ENCODE results near the gene ZXDC. TPM values are rescaled to one million over a fixed set of nuclear protein-coding genes. Genes with fewer than 3 reads are reported as not detected.
A peak's percentile ranks its signal among the peaks of the same experiment; 100 is the strongest.

The ZXDC gene
- total RNA-seq, 1 donor from 2014 or later, result 25.4 TPM

DNA sequence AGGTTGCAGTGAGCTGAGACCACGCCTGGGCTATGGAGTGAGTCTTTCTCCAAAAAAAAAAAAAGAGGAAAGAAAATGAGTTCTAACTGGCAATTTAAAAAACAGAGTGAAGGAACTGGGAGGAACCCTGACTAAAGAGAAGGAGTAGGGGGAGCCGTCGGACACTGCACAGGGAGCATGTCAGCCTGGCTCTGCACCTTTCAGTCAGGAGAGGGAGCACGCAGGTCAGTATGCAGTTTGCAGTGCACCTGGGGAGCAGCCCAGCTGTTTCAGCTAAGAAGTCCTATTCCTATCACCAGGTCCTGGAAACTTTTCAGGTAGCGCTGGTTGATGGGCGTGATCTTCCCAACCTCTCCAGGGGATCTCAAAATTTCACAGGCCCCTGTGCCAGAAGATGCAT is 14.9 kb upstream of the ZXDC start:
- H3K4me3 Mint-ChIP-seq (ENCODE audit: unreplicated experiment), result no peak overlapping the region
- H3K9me3 Mint-ChIP-seq (ENCODE audit: unreplicated experiment), result no peaks in the 10 kb centered on the region
- no peaks in the 10 kb centered on the region for H3K36me3 Mint-ChIP-seq (ENCODE audit: low read depth, unreplicated experiment)
- peaks cover 14% of the 10 kb centered on the region for H3K4me1 Mint-ChIP-seq (ENCODE audit: unreplicated experiment)
- H3K27me3 Mint-ChIP-seq (ENCODE audit: unreplicated experiment), result peaks cover 10% of the 10 kb centered on the region
- DNase-seq (ENCODE audit: low spot score), result no peak
- no peak overlapping the region for H3K27ac Mint-ChIP-seq (ENCODE audit: unreplicated experiment)
- TF ChIP-seq, protein P1, sequence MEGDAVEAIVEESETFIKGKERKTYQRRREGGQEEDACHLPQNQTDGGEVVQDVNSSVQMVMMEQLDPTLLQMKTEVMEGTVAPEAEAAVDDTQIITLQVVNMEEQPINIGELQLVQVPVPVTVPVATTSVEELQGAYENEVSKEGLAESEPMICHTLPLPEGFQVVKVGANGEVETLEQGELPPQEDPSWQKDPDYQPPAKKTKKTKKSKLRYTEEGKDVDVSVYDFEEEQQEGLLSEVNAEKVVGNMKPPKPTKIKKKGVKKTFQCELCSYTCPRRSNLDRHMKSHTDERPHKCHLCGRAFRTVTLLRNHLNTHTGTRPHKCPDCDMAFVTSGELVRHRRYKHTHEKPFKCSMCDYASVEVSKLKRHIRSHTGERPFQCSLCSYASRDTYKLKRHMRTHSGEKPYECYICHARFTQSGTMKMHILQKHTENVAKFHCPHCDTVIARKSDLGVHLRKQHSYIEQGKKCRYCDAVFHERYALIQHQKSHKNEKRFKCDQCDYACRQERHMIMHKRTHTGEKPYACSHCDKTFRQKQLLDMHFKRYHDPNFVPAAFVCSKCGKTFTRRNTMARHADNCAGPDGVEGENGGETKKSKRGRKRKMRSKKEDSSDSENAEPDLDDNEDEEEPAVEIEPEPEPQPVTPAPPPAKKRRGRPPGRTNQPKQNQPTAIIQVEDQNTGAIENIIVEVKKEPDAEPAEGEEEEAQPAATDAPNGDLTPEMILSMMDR (IDR thresholded peaks at IDR 0.05; ENCODE audit: unreplicated experiment), result no peak

DNA sequence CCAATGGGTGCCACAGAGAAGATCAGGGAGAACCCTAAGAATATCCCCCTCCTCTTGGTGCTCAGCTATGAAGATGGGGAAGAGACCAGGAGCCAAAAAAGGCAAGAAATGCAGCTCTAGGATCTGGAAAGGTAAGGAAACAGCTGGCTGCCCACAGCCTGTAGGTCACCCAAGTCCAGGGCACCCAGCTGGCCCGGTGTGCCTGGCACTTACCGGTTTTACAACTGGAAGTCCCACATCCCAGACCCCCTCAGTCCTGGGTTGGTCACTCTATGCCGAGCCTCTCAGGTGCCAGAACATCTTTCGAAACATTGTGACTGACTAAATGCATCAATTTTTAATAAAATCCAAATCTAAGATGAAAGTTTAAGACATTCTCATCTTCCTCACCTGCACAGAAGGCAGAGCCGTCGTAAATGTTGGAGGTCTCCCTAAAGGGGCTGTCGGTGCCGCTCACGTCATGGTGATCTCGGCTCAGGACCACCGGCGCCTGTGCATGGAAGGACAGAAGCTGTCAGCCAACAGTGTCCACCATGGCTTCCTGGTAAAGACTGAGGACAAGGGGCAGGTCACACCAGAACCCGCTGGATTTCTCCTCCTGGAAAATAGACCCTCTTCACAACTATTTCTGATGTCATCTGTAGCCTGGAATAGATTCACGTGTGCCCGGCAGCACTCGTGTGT is 13.3 kb upstream of the ZXDC start:
- no peak for DNase-seq (ENCODE audit: low spot score)

DNA sequence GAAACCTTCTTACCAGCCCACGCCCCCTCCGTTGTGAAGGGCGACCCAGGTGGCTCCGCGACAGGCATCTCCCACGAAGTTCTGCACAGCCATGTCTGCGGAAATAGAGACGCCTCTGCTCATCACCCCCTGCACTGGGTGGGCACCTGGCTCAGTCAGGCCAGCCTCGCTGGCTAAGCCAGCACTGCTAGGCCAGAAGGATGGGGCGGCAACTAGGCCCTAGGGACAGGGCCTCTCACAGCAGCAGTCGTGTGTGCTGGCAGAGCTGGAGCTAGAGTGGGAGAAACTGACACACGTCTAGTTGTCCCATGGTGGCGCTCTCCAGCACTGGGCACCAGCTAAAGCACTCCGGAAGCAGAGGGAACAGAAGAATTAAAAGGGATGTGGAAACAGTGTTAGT is 12.5 kb upstream of the ZXDC start:
- Mint-ChIP-seq H3K27me3 (ENCODE audit: unreplicated experiment) (peaks cover 10% of the 10 kb centered on the region), H3K36me3 (ENCODE audit: low read depth, unreplicated experiment) (peaks cover 4% of the 10 kb centered on the region), H3K27ac (ENCODE audit: unreplicated experiment) (no peak overlapping the region), H3K4me3 (ENCODE audit: unreplicated experiment) (no peak overlapping the region), H3K9me3 (ENCODE audit: unreplicated experiment) (no peaks in the 10 kb centered on the region), H3K4me1 (ENCODE audit: unreplicated experiment) (peaks cover 14% of the 10 kb centered on the region)
- TF ChIP-seq, protein P1 (IDR thresholded peaks at IDR 0.05; ENCODE audit: unreplicated experiment), result no peak
- DNase-seq (ENCODE audit: low spot score), result no peak

More for the DNA sequence above, 13.3 kb upstream of the ZXDC start:
- H3K27me3 Mint-ChIP-seq (ENCODE audit: unreplicated experiment), result peaks cover 7% of the 10 kb centered on the region
- TF ChIP-seq, protein P1 (IDR thresholded peaks at IDR 0.05; ENCODE audit: unreplicated experiment), result no peak
- H3K9me3 Mint-ChIP-seq (ENCODE audit: unreplicated experiment), result no peaks in the 10 kb centered on the region
- H3K4me3 Mint-ChIP-seq (ENCODE audit: unreplicated experiment), result no peak overlapping the region
- H3K27ac Mint-ChIP-seq (ENCODE audit: unreplicated experiment), result no peak overlapping the region
- H3K4me1 Mint-ChIP-seq (ENCODE audit: unreplicated experiment), result peaks cover 14% of the 10 kb centered on the region
- H3K36me3 Mint-ChIP-seq (ENCODE audit: low read depth, unreplicated experiment), result peaks cover 4% of the 10 kb centered on the region

DNA sequence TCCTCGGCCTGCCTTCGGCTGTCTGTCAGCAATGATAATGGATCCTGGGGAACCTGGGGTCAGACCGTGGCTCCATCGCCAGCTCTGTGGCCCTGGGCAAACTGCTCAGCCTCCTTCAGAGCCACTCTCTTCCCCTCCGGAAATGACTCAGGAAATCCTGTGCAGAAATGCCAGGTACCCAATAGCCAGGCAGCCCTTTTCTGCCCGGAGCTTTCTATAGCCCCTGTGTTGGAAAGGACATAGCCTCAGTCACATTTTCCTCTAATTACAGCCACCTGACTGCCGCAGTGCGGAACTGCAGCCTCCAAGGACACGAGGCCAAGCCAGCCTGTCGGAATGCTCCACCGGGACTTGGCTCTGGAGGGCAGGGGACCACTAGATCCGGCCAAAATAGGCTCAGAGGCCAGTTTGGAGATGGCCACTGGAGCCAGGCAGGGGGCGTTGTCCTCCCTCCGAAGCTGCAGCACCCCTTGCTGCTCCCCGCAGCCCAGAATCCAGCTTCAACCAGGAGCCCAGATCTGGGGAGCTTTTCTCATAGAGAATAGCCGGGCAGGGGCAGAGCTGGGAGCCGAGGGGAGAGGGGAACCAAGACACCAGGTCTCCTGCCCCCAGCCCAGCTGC is 11.6 kb upstream of the ZXDC start:
- DNase-seq (ENCODE audit: low spot score), result peak; percentile 54
- H3K9me3 Mint-ChIP-seq (ENCODE audit: unreplicated experiment), result no peaks in the 10 kb centered on the region
- peaks cover 4% of the 10 kb centered on the region for H3K36me3 Mint-ChIP-seq (ENCODE audit: low read depth, unreplicated experiment)
- TF ChIP-seq, protein P1 (IDR thresholded peaks at IDR 0.05; ENCODE audit: unreplicated experiment), result no peak
- H3K27me3 Mint-ChIP-seq (ENCODE audit: unreplicated experiment), result peaks cover 11% of the 10 kb centered on the region
- peaks cover 14% of the 10 kb centered on the region for H3K4me1 Mint-ChIP-seq (ENCODE audit: unreplicated experiment)
- no peak overlapping the region for H3K4me3 Mint-ChIP-seq (ENCODE audit: unreplicated experiment)
- peak overlapping the region; percentile 66 for H3K27ac Mint-ChIP-seq (ENCODE audit: unreplicated experiment)

DNA sequence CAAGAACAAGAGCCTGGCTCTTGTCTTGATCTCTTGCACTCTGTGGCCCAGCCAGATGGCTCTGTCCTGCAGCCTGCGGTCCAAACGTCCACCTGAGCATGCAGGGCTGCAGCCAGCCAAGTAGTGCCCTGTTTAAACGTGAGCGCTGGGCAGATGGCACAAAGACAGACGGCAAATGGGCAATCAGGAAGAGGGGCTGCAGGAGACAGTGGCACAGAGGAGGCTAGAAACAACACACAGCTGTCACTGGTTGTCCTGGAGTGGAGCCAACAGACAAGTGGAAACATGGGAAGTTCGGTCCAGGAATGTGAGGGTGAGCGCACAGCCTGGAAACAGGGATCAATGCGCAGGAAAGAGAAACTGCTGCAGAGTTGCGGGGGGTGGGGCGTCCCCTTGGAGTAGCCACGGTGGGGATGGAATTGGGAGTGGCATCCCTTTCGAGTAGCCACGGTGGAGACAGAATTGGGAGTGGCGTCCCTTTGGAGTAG is 10.7 kb upstream of the ZXDC start:
- TF ChIP-seq, protein P1 (IDR thresholded peaks at IDR 0.05; ENCODE audit: unreplicated experiment), result no peak
- Mint-ChIP-seq H3K4me3 (ENCODE audit: unreplicated experiment) (no peak overlapping the region), H3K9me3 (ENCODE audit: unreplicated experiment) (no peaks in the 10 kb centered on the region)

More for the DNA sequence above, 10.7 kb upstream of the ZXDC start:
- Mint-ChIP-seq H3K36me3 (ENCODE audit: low read depth, unreplicated experiment) (peaks cover 4% of the 10 kb centered on the region), H3K27me3 (ENCODE audit: unreplicated experiment) (peaks cover 9% of the 10 kb centered on the region), H3K4me1 (ENCODE audit: unreplicated experiment) (peaks cover 14% of the 10 kb centered on the region), H3K27ac (ENCODE audit: unreplicated experiment) (no peak overlapping the region)
- DNase-seq (ENCODE audit: low spot score), result no peak
